ENCODE results near the gene MRPL51. TPM values are rescaled to one million over a fixed set of nuclear protein-coding genes. Genes with fewer than 3 reads are reported as not detected.

Gene MRPL51
- total and polyA plus RNA-seq, 2 of the 8 experiments (the other 6 are each of a cell fraction or from before 2014, with no cell fraction given): 119 to 331 TPM

- TF ChIP-seq CHD7 (IDR thresholded peaks at IDR 0.05; ENCODE audit: insufficient replicate concordance, low read length): no peak
Measured at GRCh38 chr12:6527711-6528110, 34.6 kb upstream of the MRPL51 start (continued).

All from H1 (cell line).